Left colon (tissue), 2 donors: Measurements from ENCODE around the gene CREB5. TPM values are rescaled to one million over a fixed set of nuclear protein-coding genes. Genes with fewer than 3 reads are reported as not detected.
"Not testable (repeated sequence)": the region's sequence is repeated elsewhere in the genome, so short reads cannot be mapped to it uniquely, and the experiment has no call there.

Experiments
- ATAC-seq: fragments of 200-7000 bp; cut with Tn5 transposase; one replicate; pipeline ENCODE4 v1.9.1; 2020; ENCODE audit warnings: mild to moderate bottlenecking, moderate library complexity
- DNase-seq, 2 donors: peaks; one replicate each; pipeline ENCODE4 v3.0.0-alpha.2; 2020
- intact Hi-C, 2 donors: fragments of 100-400 bp; cut with DNase I in 1 of 2; cut with micrococcal nuclease in 1 of 2; formaldehyde crosslinking; loops; one replicate each; pipeline versions ENCODE4 v1.11.2 to v1.14.0; 2022; cut with DNase I, micrococcal nuclease
- total RNA-seq, 2 donors: library from RNA; stranded (reverse); fragmentation: NEBNext Ultra II Directional; extraction: Animal tissue kit (Norgen Biotek cat#: 25700); gene quantifications; one replicate each; pipeline ENCODE4 v1.2.1, GENCODE V29; 2021
- donor health status: DM: no; HTN: no; CAD: no.
- donor health status: DM: yes; HTN: yes; CAD: no.

CREB5 gene
- total RNA-seq, 2 donors from 2014 or later, result 1.8 to 2.4 TPM

DNA sequence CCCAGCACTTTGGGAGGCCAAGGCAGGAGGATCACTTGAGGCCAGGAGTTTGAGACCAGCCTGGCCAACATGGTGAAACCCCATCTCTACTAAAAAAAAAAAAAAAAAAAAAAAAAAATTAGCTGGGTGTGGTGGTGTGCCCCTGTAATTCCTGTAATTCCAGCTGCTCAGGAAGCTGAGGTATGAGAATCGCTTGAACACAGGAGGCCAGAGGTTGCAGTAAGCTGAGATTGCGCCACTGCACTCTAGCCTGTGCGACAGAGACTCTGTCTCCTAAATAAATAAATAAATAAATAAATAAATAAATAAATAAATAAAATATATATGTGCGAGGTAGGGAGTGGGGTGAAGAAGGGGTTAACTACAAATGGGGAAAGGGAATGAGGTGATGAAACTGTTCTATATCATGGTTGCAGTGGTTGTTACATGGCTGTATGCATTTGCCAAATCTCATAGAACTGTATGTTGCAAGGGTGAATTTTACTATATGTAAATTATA, 199.1 kb downstream of the CREB5 start:
- intact Hi-C loops, DNase-seq, ATAC-seq: not testable (repeated sequence)

DNA sequence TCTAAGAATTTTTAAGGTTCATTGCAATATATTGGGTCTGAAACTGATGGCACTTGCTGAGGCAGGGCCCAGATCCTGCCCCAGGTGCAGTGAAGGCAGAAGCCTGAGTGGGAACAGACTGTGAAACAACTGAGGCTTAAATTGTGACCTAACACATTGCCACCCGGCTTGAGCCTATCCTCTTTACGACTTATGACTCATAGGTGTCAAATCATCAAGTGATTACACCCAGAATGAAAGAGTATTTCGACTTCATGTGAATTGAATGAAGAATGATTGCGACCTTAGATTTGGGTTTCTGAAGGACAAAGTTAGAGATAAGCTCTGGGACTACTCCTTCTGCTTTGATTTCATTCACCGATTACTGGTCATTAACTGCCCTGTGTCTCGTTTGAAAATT, 200.9 kb downstream of the CREB5 start:
- peak; percentile 36 for ATAC-seq
- DNase-seq, result no peak
- intact Hi-C loops, result no loop called here

- DNase-seq (no peak), ATAC-seq (no peak)
- intact Hi-C loops, result no loop called here
Observed at GRCh38 chr7:28615091-28615490, 202.8 kb downstream of the CREB5 start.

DNA sequence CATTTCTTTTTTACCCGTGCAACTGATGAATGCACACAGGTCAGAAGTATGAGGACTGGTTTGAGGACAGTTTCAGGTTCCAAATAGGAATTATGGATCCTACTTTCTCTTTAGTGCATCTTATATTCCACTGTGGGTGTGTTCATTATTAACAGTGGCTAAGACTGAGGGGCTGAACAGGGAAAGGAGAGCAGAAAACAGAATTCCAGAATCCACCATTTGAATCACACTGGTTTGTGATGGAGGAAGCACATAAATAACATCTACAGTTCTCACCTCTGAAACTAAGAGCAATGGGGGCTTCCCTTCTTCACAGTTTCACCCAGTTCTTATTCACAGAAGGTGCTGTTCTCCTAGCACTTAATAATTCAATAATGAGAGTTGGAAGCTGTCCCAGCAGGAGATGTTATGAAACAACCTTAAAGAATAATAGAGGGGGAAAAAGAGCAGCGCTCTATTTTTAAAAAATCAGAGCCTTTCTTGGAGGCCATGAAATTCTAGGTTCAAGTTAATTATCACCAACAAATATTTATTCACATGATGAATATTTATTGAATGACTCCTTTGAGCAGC, 205.1 kb downstream of the CREB5 start:
- DNase-seq (no peak), ATAC-seq (no peak)
- intact Hi-C loops, result no loop called here

GRCh38 chr7:28618383-28618782, 206.1 kb downstream of the CREB5 start:
- intact Hi-C loops, result no loop called here
- DNase-seq (no peak), ATAC-seq (no peak)

- no peak for DNase-seq
- intact Hi-C loops, result no loop called here
- ATAC-seq, result peak; percentile 57
Observed at GRCh38 chr7:28619256-28619655, 206.9 kb downstream of the CREB5 start.

DNA sequence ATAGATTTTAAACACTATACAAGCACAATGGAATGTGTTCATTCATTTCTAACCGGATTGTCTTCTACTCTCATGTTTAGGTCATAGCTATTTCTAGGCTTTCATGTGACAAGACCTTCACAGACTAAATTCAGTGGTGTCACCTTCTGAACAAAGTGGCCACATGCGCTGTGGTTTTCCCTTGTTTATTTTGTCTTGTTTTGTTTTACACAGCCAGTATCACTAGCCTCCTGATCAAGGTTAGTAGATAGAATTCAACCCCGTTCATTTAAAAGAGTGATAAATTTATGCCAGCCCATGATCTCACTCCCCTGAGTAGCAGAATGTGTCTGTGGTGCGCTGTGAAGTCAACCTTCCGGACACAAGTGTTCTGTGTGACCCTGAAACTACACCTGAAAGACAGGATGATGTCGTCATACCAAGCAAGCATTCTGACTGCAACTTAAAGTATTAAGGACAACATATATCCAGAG, 209.1 kb downstream of the CREB5 start:
- intact Hi-C loops, result loop anchor here in 1 of 2 donors (10.0 kb wide), 1 partner anchor 233 kb away; no protein-coding TSS in a partner anchor
- ATAC-seq (no peak), DNase-seq (no peak)

GRCh38 chr7:28623105-28623730, 210.9 kb downstream of the CREB5 start:
- ATAC-seq (no peak), DNase-seq (no peak)
- intact Hi-C loops, result loop anchor here in 1 of 2 donors (10.0 kb wide), 1 partner anchor 232 kb away; no protein-coding TSS in a partner anchor

GRCh38 chr7:28623863-28624262, 211.5 kb downstream of the CREB5 start:
- intact Hi-C loops, result loop anchor here in 1 of 2 donors (10.0 kb wide), 1 partner anchor 231 kb away; no protein-coding TSS in a partner anchor
- ATAC-seq, result no peak
- no peak for DNase-seq

DNA sequence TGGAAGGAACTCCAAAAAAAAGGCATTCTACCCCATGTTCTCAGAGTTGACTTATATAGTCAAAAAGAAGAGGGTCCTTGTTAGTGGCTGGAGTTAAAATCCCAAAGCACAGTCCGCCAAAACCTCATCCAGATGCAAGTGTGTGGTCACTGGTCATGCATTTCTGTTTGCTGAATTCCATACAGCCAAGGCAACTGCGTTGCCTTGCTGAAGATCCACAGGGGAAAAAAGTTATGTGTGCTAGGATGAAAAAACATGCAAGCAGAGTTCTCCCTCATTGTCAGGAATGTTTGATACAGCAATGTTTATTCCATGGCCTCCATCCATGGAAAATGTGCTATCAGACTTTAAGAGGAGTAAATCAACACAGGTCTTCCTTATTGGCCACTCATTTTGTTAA, 213.1 kb downstream of the CREB5 start:
- intact Hi-C loops, result loop anchor here in 1 of 2 donors (10.0 kb wide), 1 partner anchor 229 kb away; no protein-coding TSS in a partner anchor
- no peak for DNase-seq
- no peak for ATAC-seq

DNA sequence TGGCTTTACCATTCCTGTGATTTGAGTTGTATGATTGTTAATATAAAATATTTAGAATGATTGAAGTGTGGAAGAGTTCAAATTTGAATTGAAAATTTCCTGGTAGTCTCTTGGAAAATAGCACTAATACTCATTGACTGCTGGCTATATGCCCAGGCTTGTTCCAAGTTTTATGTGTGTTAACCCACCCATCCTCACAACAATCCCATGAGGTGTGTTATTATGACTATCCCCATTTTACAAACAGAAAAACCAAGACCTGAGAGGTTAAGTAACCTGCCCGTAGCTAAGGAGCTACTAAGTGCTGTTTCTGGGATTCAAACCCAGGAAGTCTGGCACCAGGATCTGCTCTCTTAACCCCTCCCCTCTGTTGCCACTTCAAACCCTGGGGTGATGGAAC, 213.9 kb downstream of the CREB5 start:
- ATAC-seq (no peak), DNase-seq (no peak)
- intact Hi-C loops, result loop anchor here in 1 of 2 donors (10.0 kb wide), 1 partner anchor 229 kb away; no protein-coding TSS in a partner anchor

- DNase-seq (peak in 1 of 2 donors; percentile 16), ATAC-seq (peak; percentile 33)
- intact Hi-C loops, result loop anchor here in 1 of 2 donors (10.0 kb wide), 1 partner anchor 228 kb away; no protein-coding TSS in a partner anchor
Observed at GRCh38 chr7:28626624-28627262, 214.4 kb downstream of the CREB5 start.

GRCh38 chr7:28627263-28627653, 214.9 kb downstream of the CREB5 start:
- no peak for ATAC-seq
- DNase-seq, result no peak
- intact Hi-C loops, result loop anchor here in 1 of 2 donors (10.0 kb wide), 1 partner anchor 228 kb away; no protein-coding TSS in a partner anchor

GRCh38 chr7:28627896-28628295, 215.6 kb downstream of the CREB5 start:
- intact Hi-C loops, result loop anchor here in 1 of 2 donors (10.0 kb wide), 1 partner anchor 227 kb away; no protein-coding TSS in a partner anchor
- ATAC-seq, result no peak
- DNase-seq, result no peak

- ATAC-seq (peak; percentile 92), DNase-seq (peak; percentile 7 to 27)
- intact Hi-C loops, result loop anchor here in 1 of 2 donors (10.0 kb wide), 1 partner anchor 225 kb away; no protein-coding TSS in a partner anchor
Observed at GRCh38 chr7:28629216-28629842, 217.0 kb downstream of the CREB5 start.

- intact Hi-C loops, result no loop called here
- no peak for DNase-seq
- no peak for ATAC-seq
Observed at GRCh38 chr7:28630350-28630749, 218.0 kb downstream of the CREB5 start.

DNA sequence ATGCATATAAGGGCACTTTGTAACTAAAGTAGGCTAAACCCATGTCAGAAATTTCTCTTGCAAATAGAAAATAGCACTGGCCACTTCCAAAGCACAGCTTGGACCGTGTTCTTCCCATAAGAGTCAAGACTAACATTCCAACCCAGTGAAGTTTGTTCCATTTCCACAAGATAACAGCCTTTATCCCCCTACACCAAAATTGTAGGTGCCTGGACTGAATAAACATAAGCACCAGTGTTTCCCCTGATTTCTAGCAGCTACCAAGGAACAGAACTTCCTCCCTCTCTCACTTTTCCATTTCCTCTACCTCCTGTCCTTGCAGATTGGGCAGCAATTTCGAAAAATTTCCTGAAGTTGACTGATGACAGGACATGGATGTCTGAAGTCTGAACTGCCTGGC, 219.7 kb downstream of the CREB5 start:
- ATAC-seq (no peak), DNase-seq (no peak)
- intact Hi-C loops, result no loop called here

DNA sequence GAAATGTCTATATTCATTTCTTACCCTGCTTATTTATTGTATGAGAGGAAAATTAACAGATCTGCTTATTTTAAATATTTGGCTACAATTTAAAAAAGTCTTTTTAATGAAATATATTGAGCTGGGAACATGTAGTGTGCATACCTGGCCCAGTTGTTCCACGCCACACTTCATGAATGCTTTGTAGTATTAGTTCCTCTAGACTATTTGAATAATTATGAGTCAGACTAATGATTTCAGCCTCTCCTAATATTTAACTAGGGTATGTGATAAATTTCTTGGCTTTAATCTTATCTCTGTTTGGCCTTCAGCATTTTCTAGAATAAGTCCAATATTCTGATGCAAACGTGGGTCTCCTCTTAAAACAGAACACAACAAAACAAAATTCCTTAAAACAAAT, 226.6 kb downstream of the CREB5 start:
- no peak for DNase-seq
- ATAC-seq, result no peak
- intact Hi-C loops, result no loop called here

DNA sequence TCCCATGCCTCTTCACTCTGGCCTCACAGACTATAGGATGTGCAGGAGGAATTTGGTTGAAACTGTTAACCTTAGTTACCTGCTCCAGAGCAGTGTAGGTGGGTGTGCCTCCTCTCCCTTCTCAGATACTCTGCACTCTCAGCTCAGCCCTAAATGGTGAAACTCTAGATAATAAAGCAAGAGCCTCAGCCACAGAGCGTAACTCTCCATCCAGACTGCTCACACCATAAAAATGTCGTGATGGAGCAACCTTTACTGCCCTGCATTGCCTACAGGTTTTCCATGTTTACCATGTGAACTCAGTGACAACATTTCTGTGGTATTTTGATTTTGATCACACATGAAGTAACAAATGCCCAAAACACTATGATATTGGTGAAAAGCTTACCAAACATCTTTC, 227.7 kb downstream of the CREB5 start:
- ATAC-seq, result no peak
- DNase-seq, result no peak
- intact Hi-C loops, result no loop called here
